HepG2 (cell line): Measurements from ENCODE around the gene DGAT2. TPM values are rescaled to one million over a fixed set of nuclear protein-coding genes. Genes with fewer than 3 reads are reported as not detected.

Experiments used
- ATAD3A ChIP-seq: sonication (generic); formaldehyde crosslinking; IDR thresholded peaks from 2 replicates; pipeline ENCODE4 v1.4.0; 2020; ENCODE audit warnings: missing genetic modification reagents
- ATF4 ChIP-seq, 2 experiments: fragments of 450-650 bp in 1 of 2; sonication (generic) in 1 of 2; formaldehyde crosslinking; IDR thresholded peaks; 2 replicates each; pipeline versions ENCODE4 v1.5.0 to v1.8.0; 2020 to 2022; ENCODE audit warnings: mild to moderate bottlenecking in 1 of 2, missing genetic modification reagents in 1 of 2
- CEBPG ChIP-seq: IDR thresholded peaks from 2 replicates; pipeline ENCODE4 v1.6.1; 2016
- DNMT1 ChIP-seq: sonication (generic); formaldehyde crosslinking; IDR thresholded peaks from 2 replicates; pipeline ENCODE4 v1.5.1; 2020; ENCODE audit warnings: mild to moderate bottlenecking, missing genetic modification reagents
- ELF4 ChIP-seq: sonication (generic); formaldehyde crosslinking; IDR thresholded peaks from 2 replicates; pipeline ENCODE4 v1.5.0; 2020; ENCODE audit warnings: missing genetic modification reagents, mild to moderate bottlenecking, moderate library complexity, borderline replicate concordance
- EP300 ChIP-seq, 3 experiments: sonication (generic) in 1 of 3; formaldehyde crosslinking in 1 of 3; IDR thresholded peaks; 2 replicates each; pipeline versions ENCODE4 v1.5.1 to v1.6.1; 2011 to 2020; ENCODE audit warnings: low read depth in 2 of 3, low read length in 2 of 3, borderline replicate concordance in 1 of 3, improper control_type of control experiment in 1 of 3, mild to moderate bottlenecking in 1 of 3, missing genetic modification reagents in 1 of 3, moderate library complexity in 1 of 3
- ETV5 ChIP-seq: IDR thresholded peaks from 2 replicates; pipeline ENCODE4 v1.6.1; 2018; ENCODE audit warnings: missing biosample characterization, missing genetic modification reagents, inconsistent platforms, borderline replicate concordance
- FOSL2 ChIP-seq: sonication (generic); formaldehyde crosslinking; IDR thresholded peaks from 2 replicates; pipeline ENCODE4 v1.4.0; 2020; ENCODE audit warnings: missing genetic modification reagents
- GTF2F1 ChIP-seq: fragments of 150-350 bp; IDR thresholded peaks from 2 replicates; pipeline ENCODE4 v1.6.1; 2014; ENCODE audit warnings: low read length
- HIC2 ChIP-seq: sonication (generic); formaldehyde crosslinking; IDR thresholded peaks from 2 replicates; pipeline ENCODE4 v1.9.0; 2022; ENCODE audit warnings: low read depth, missing genetic modification reagents
- HIVEP1 ChIP-seq: sonication (generic); formaldehyde crosslinking; IDR thresholded peaks from 2 replicates; pipeline ENCODE4 v1.4.0; 2020; ENCODE audit warnings: mild to moderate bottlenecking, missing genetic modification reagents
- HNRNPLL ChIP-seq: fragments of 200-400 bp; formaldehyde crosslinking; IDR thresholded peaks from 2 replicates; pipeline ENCODE4 v1.6.1; 2017; ENCODE audit warnings: mild to moderate bottlenecking, low read depth, low read length; ENCODE audit not compliant: poor library complexity, severe bottlenecking
- POLR2AphosphoS5 ChIP-seq: IDR thresholded peaks from 2 replicates; pipeline ENCODE4 v1.6.1; 2012; ENCODE audit warnings: low read depth, low read length
- PRDM4 ChIP-seq: sonication (generic); formaldehyde crosslinking; IDR thresholded peaks from 2 replicates; pipeline ENCODE4 v1.9.0; 2021; ENCODE audit warnings: missing genetic modification reagents, borderline replicate concordance
- TARDBP ChIP-seq: sonication (generic); formaldehyde crosslinking; IDR thresholded peaks from 2 replicates; pipeline ENCODE4 v1.8.0; 2022; ENCODE audit warnings: mild to moderate bottlenecking, missing genetic modification reagents
- TFDP2 ChIP-seq: sonication (generic); formaldehyde crosslinking; IDR thresholded peaks from 2 replicates; pipeline ENCODE4 v1.4.0; 2020; ENCODE audit warnings: missing genetic modification reagents
- ZBTB20 ChIP-seq: sonication (generic); formaldehyde crosslinking; IDR thresholded peaks from 2 replicates; pipeline ENCODE4 v1.8.1; 2023; ENCODE audit warnings: missing genetic modification reagents, low read depth, mild to moderate bottlenecking, borderline replicate concordance
- ZMYM4 ChIP-seq: sonication (generic); formaldehyde crosslinking; IDR thresholded peaks from 2 replicates; pipeline ENCODE4 v1.8.1; 2023; ENCODE audit warnings: mild to moderate bottlenecking, missing genetic modification reagents
- ZNF543 ChIP-seq: sonication (generic); formaldehyde crosslinking; IDR thresholded peaks from 2 replicates; pipeline ENCODE4 v1.4.0; 2020; ENCODE audit warnings: mild to moderate bottlenecking, missing genetic modification reagents
- ZNF674 ChIP-seq: sonication (generic); formaldehyde crosslinking; IDR thresholded peaks from 2 replicates; pipeline ENCODE4 v1.5.0; 2020; ENCODE audit warnings: low read depth, mild to moderate bottlenecking, missing genetic modification reagents
- ZNF766 ChIP-seq: sonication (generic); formaldehyde crosslinking; IDR thresholded peaks from 2 replicates; pipeline ENCODE4 v1.5.0; 2020; ENCODE audit warnings: missing genetic modification reagents, borderline replicate concordance
- ZNF891 ChIP-seq: sonication (generic); formaldehyde crosslinking; IDR thresholded peaks from 2 replicates; pipeline ENCODE4 v1.5.0; 2020; ENCODE audit warnings: mild to moderate bottlenecking, missing genetic modification reagents
- polyA plus RNA-seq, 8 experiments: library from polyadenylated mRNA; depleted of rRNA in 3 of 8; stranded (reverse) in 7 of 8; unstranded in 1 of 8; fragments of >200 nt; fragmentation: Illumina TruSeq in 4 of 8; extraction: Trizol in 4 of 8; gene quantifications; 2 replicates each; pipeline versions ENCODE4 v1.2.1 to v1.2.3, GENCODE V29; 2011 to 2016; ENCODE audit warnings: low read depth in 4 of 8, missing spikeins in 1 of 8, mixed read lengths in 1 of 8; ENCODE audit not compliant: insufficient read depth in 1 of 8
- total RNA-seq, 5 experiments: library from RNA; depleted of rRNA; stranded (reverse); fragments of >200 nt; fragmentation: Illumina TruSeq; extraction: Trizol; gene quantifications; 2 replicates each; pipeline ENCODE4 v1.2.3, GENCODE V29; 2016; ENCODE audit warnings: low read depth in 1 of 5

The DGAT2 gene
- total and polyA plus RNA-seq, 2 of the 13 experiments (the other 11 are each of a cell fraction or from before 2014, with no cell fraction given) = 39.0 to 65.6 TPM

- peak; percentile 98 for TF ChIP-seq HIC2 (CRISPR knock-in tag)
- no peak for TF ChIP-seq ELF4 (CRISPR knock-in tag)
- TF ChIP-seq EP300 (IDR thresholded peaks at IDR 0.05; ENCODE audit: low read depth in 2 of 2, low read length in 2 of 2) = 0 out of 4 replicates have a peak, but pooled peaks of 1 of the 2 experiments have one; percentile 15
- no peak for TF ChIP-seq EP300 (CRISPR knock-in tag; IDR thresholded peaks at IDR 0.05; ENCODE audit: borderline replicate concordance)
- 0 out of 2 replicates have a peak, but pooled peaks have one; percentile 27 for TF ChIP-seq FOSL2
- no peak for TF ChIP-seq ZBTB20 (CRISPR knock-in tag)
- no peak for TF ChIP-seq GTF2F1
- TF ChIP-seq ZNF891 (CRISPR knock-in tag) = no peak
- peak; percentile 66; the same call in 1 of the 2 replicates for TF ChIP-seq ZNF543
- no peak for TF ChIP-seq DNMT1 (CRISPR knock-in tag)
- 0 out of 2 replicates have a peak, but pooled peaks have one; percentile 37 for TF ChIP-seq CEBPG
- no peak; the same call in 1 of the 2 replicates for TF ChIP-seq ETV5 (CRISPR knock-in tag)
- no peak for TF ChIP-seq PRDM4 (CRISPR knock-in tag)
- no peak for TF ChIP-seq HIVEP1
- no peak for TF ChIP-seq ZNF674 (CRISPR knock-in tag)
- TF ChIP-seq POLR2AphosphoS5 = peak; percentile 30
- 0 out of 2 replicates have a peak, but pooled peaks have one; percentile 33 for TF ChIP-seq ZMYM4 (CRISPR knock-in tag)
- no peak for TF ChIP-seq HNRNPLL
- TF ChIP-seq ATAD3A (CRISPR knock-in tag) = no peak
- 0 out of 2 replicates have a peak, but pooled peaks have one; percentile 37 for TF ChIP-seq TARDBP (CRISPR knock-in tag)
- TF ChIP-seq TFDP2 (CRISPR knock-in tag) = no peak
- no peak for TF ChIP-seq ATF4 (CRISPR knock-in tag; IDR thresholded peaks at IDR 0.05)
- peak; percentile 35; the same call in 1 of the 2 replicates for TF ChIP-seq ZNF766
These were observed 46.5 kb upstream of the DGAT2 start (continued) for GRCh38 chr11:75721852-75722668.
